A673 (cell line): ENCODE measurements around the gene MYOF.

Source experiments
- CTCF ChIP-seq: fragments of 300-800, 200-600 bp; sonication (generic); conservative IDR thresholded peaks from 2 replicates; pipeline ENCODE4 v1.5.1; 2017; ENCODE audit warnings: low read depth, mild to moderate bottlenecking, antibody characterized with exemption, low read length, moderate library complexity, mixed read lengths
- EZH2 ChIP-seq: fragments of 200-600 bp; sonication (generic); IDR thresholded peaks from 2 replicates; pipeline ENCODE4 v1.6.1; 2017; ENCODE audit warnings: borderline replicate concordance, low read depth, mild to moderate bottlenecking, mixed read lengths, antibody characterized with exemption, low read length; ENCODE audit not compliant: poor library complexity, severe bottlenecking

GRCh38 chr10:93445978-93446720 lies 36.0 kb downstream of the MYOF start:
- no peak for TF ChIP-seq CTCF
- no peak for TF ChIP-seq EZH2
